ENCODE data around the gene ATG4C. TPM values are rescaled to one million over a fixed set of nuclear protein-coding genes. Genes with fewer than 3 reads are reported as not detected.

ATG4C gene
- total RNA-seq, 1 donor from 2014 or later = 39.5 TPM

- Mint-ChIP-seq H3K4me1 (no peaks in the 10 kb centered on the region), H3K27ac (no peak overlapping the region), H3K27me3 (ENCODE audit: insufficient read depth, low read depth) (peaks cover 2% of the 10 kb centered on the region), H3K36me3 (no peaks in the 10 kb centered on the region), H3K9me3 (no peaks in the 10 kb centered on the region), H3K4me3 (no peak overlapping the region)
- no peak overlapping the region for H3K4me3 ChIP-seq
- H3K9me3 ChIP-seq (ENCODE audit: low read depth) = no peaks in the 10 kb centered on the region
- no peak overlapping the region for H3K27ac ChIP-seq
- H4K20me1 ChIP-seq (ENCODE audit: low read depth) = no peaks in the 10 kb centered on the region
- no peak for DNase-seq (ENCODE audit: low spot score)
- no peaks in the 10 kb centered on the region for H3K36me3 ChIP-seq
- TF ChIP-seq EZH2phosphoT487 (IDR thresholded peaks at IDR 0.05) (no peak), CTCF (IDR thresholded peaks at IDR 0.05) (no peak), EZH2 (IDR thresholded peaks at IDR 0.05) (no peak)
- H3K4me2 ChIP-seq = no peak overlapping the region
- H3K79me2 ChIP-seq (ENCODE audit: low read depth) = no peaks in the 10 kb centered on the region
- no peaks in the 10 kb centered on the region for H3F3A ChIP-seq (ENCODE audit: low read depth)
- no peaks in the 10 kb centered on the region for H3K4me1 ChIP-seq
- no peaks in the 10 kb centered on the region for H3K27me3 ChIP-seq
- H3K9ac ChIP-seq = no peak overlapping the region
- no peak overlapping the region for H2AFZ ChIP-seq (replicated peaks)
Measured at GRCh38 chr1:62887799-62888507, 104.0 kb downstream of the ATG4C start.

DNA sequence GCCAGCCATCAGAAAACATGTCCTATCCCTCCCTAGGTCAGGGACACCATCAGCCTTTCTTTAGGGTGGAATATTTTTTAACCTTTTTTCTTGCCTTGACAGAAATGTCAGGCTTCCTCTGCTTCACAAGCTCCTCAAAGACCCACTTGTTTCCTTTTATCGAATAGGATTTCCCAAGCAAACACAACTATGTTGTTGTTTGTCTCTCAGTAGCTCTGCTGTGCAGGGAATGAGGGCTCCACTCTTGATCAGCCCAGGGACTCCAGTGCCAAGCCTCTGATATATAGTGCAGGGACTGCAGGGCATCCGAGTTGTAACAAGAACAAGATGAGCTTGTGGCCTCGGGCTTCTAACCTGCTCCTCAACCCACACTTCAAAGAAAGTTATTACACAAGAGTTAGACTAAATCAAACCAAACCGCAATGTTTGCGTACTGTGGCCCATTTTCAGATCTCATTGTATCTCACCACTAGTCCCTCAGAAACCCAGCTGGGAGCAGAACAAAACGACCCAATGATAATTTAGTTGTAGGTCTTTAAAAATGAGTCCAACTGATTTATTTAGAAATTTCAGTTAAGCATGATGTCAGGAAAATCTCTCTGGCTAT, 108.1 kb downstream of the ATG4C start:
- no peak for TF ChIP-seq CTCF (IDR thresholded peaks at IDR 0.05)
- no peak for TF ChIP-seq EZH2phosphoT487 (IDR thresholded peaks at IDR 0.05)
- no peak for TF ChIP-seq EZH2 (IDR thresholded peaks at IDR 0.05)
- H3K9me3 ChIP-seq (ENCODE audit: low read depth) = no peaks in the 10 kb centered on the region

DNA sequence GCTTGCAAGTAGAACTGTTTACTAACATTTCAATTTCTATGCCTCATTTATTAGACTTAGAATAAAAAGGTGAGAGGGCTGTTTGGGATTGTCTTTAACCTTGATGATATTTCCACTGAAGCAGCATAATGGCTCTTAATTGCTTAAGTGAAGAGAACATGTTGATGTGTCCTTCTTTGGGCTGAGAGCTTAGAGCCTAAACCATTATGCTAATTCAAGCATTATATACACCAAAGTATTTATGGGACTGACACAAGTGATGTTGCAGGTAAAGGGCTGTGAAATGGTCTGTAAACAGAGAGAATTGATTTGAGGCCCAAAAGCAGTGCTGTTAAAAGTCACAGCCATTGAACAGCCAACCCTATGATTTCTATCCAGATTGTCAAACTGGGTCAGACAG, 113.9 kb downstream of the ATG4C start:
- no peak overlapping the region for H3K4me2 ChIP-seq
- no peaks in the 10 kb centered on the region for H3F3A ChIP-seq (ENCODE audit: low read depth)
- no peaks in the 10 kb centered on the region for H3K36me3 ChIP-seq
- Mint-ChIP-seq H3K27ac (no peak overlapping the region), H3K27me3 (ENCODE audit: insufficient read depth, low read depth) (peaks cover 2% of the 10 kb centered on the region), H3K4me1 (no peaks in the 10 kb centered on the region), H3K36me3 (no peaks in the 10 kb centered on the region), H3K9me3 (no peaks in the 10 kb centered on the region), H3K4me3 (no peak overlapping the region)
- H3K27me3 ChIP-seq = no peaks in the 10 kb centered on the region
- no peaks in the 10 kb centered on the region for H3K4me1 ChIP-seq
- H3K27ac ChIP-seq = no peak overlapping the region
- no peak for DNase-seq (ENCODE audit: low spot score)
- H3K9ac ChIP-seq = no peak overlapping the region
- TF ChIP-seq EZH2phosphoT487 (IDR thresholded peaks at IDR 0.05) = no peak
- TF ChIP-seq CTCF (IDR thresholded peaks at IDR 0.05) = no peak
- TF ChIP-seq EZH2 (IDR thresholded peaks at IDR 0.05) = no peak
- H3K79me2 ChIP-seq (ENCODE audit: low read depth) = no peaks in the 10 kb centered on the region
- no peaks in the 10 kb centered on the region for H3K9me3 ChIP-seq (ENCODE audit: low read depth)
- no peaks in the 10 kb centered on the region for H4K20me1 ChIP-seq (ENCODE audit: low read depth)
- H3K4me3 ChIP-seq = no peak overlapping the region
- no peak overlapping the region for H2AFZ ChIP-seq (replicated peaks)

More for the DNA sequence above, 108.1 kb downstream of the ATG4C start:
- H2AFZ ChIP-seq (replicated peaks) = no peak overlapping the region
- Mint-ChIP-seq H3K36me3 (no peaks in the 10 kb centered on the region), H3K9me3 (no peaks in the 10 kb centered on the region), H3K4me1 (no peaks in the 10 kb centered on the region), H3K27ac (no peak overlapping the region), H3K27me3 (ENCODE audit: insufficient read depth, low read depth) (peaks cover 4% of the 10 kb centered on the region), H3K4me3 (no peak overlapping the region)
- no peaks in the 10 kb centered on the region for H3K36me3 ChIP-seq
- H3K27me3 ChIP-seq = no peaks in the 10 kb centered on the region
- no peak overlapping the region for H3K27ac ChIP-seq
- H3K9ac ChIP-seq = no peak overlapping the region
- H3F3A ChIP-seq (ENCODE audit: low read depth) = no peaks in the 10 kb centered on the region
- no peaks in the 10 kb centered on the region for H4K20me1 ChIP-seq (ENCODE audit: low read depth)
- H3K4me1 ChIP-seq = no peaks in the 10 kb centered on the region
- no peak overlapping the region for H3K4me3 ChIP-seq
- DNase-seq (ENCODE audit: low spot score) = no peak
- no peak overlapping the region for H3K4me2 ChIP-seq
- H3K79me2 ChIP-seq (ENCODE audit: low read depth) = no peaks in the 10 kb centered on the region

Measured in neural progenitor cell (in vitro differentiated cells).